Amniotic stem cell (primary cell): ENCODE data around the gene AKT3.
A peak's percentile ranks its signal among the peaks of the same experiment; 100 is the strongest.
"Not testable (repeated sequence)": the region's sequence is repeated elsewhere in the genome, so short reads cannot be mapped to it uniquely, and the experiment has no call there.

Experiments
- DNase-seq: peaks from one replicate; lab custom pipeline; 2025; lab: John Stamatoyannopoulos, UW

Gene AKT3

GRCh38 chr1:243597383-243597782 lies 252.7 kb downstream of the AKT3 start:
- DNase-seq = no peak

DNA sequence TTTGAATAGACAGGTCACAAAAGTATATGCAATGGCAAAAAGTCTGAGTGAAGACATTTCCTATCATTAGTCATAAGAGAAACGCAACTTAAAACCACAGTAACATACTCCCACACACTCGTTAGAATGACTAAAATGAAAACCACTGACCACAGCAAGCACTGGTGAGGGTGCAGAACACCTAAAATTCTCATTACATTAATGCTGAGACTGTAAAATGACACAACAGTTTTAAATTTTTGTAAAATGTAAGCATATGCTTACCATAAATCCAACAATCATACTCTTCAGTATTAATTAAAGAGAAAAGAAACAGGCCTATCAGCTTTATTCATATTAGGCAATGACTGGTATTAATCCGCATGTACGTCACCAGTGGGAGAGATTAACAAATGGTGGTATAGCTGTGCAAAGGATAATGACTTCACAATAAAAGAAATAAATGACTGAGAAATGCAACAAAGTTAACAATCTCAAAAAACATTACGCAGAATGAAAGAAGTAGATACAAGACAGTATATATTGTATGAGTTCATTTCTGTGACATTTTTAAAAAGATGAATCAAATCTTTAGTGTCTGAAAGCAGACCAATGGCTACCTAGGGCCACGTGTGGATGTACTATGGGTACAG lies 253.5 kb downstream of the AKT3 start:
- peak; percentile 22 for DNase-seq

- DNase-seq = peak; percentile 2
Observed at GRCh38 chr1:243595527-243596210, 254.4 kb downstream of the AKT3 start.

DNA sequence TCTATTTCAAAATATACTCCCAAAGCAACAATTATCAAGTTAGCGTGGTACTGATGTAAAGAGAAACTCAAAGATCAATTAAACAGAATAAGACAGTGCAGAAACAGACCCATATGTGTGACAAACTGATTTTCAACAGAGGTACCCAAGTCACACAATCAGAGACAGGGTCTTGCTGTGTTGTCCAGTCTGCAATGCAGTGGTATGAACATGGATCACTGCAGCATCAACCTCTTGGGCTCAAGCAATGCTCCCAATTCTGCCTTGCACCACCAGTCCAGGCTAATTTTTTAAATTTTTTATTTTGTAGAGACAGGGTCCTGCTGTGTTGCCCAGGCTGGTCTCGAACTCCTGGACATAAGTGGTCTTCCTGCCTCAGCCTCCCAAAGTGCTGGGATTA lies 255.6 kb downstream of the AKT3 start:
- DNase-seq = no peak

DNA sequence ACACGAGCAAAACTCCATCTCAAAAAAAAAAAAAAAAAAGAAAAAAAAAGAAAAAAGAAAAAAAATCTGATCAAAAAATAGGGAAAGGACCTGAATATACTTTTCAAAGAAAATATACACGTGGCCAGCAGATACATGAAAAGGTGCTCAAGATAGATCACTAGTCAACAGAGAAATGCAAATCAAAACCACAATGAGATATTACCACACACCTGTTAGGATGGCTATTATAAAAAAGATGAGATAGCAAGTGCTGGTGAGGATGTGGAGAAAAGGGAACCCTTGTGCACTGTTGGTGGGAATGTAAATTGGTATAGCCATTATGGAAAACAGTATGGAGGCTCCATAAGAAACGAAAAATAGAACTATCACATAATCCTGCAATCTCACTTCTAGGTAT lies 260.8 kb downstream of the AKT3 start:
- not testable (repeated sequence) for DNase-seq

DNA sequence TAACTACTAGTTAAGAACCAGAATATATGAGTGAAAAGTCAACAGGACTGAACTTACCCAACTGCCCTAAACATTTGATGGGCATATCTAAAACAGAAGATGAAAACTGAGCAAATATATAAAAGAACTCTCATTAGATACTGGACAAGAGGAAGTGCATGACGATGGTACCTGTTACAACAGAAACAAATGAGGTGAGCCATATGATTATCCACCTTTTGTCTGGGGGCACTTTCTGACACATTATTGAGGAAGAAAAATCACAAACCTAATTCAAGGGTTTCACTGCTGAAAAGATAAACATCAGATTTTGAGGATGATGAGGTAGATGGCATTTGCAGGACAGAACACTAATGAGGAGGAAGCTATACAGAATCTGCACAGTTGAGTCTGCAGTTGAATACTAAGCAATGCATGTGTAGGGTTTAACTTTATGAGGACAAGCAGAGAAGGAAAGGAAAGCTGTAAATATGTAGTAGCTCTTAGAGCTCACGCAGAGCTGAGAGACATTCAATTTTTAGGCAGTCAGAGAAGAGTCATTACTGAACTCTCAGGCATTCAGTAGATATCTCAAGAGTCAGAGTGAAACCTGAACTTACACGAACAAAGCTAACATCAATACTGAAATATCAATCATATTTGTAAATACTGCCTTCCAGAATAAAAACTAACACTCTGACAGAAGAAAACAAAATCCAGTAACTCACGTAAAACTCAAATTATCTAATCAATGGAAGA lies 262.1 kb downstream of the AKT3 start:
- no peak for DNase-seq

GRCh38 chr1:243587285-243587684 lies 262.8 kb downstream of the AKT3 start:
- no peak for DNase-seq

- DNase-seq = no peak
Observed at GRCh38 chr1:243585982-243586381, 264.1 kb downstream of the AKT3 start.

DNA sequence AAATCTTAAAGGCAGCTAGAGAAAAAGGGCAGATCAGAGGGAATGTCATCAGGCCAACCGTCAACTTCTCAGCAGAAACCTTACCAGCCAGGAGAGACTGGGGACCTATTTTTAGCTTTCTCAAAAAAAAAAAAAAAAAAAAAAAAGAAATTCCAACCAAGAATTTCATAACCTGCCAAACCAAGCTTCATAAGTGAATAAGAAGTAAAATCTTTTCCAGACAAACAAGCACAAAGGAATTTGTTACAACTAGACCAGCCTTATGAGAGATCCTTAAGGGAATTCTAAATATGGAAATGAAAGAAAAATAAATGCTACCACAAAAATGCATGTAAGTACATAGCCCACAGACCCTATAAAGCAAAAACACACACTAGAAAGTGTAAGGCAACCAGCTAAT lies 267.7 kb downstream of the AKT3 start:
- DNase-seq = no peak

- no peak for DNase-seq
Observed at GRCh38 chr1:243580984-243581383, 269.1 kb downstream of the AKT3 start.

DNA sequence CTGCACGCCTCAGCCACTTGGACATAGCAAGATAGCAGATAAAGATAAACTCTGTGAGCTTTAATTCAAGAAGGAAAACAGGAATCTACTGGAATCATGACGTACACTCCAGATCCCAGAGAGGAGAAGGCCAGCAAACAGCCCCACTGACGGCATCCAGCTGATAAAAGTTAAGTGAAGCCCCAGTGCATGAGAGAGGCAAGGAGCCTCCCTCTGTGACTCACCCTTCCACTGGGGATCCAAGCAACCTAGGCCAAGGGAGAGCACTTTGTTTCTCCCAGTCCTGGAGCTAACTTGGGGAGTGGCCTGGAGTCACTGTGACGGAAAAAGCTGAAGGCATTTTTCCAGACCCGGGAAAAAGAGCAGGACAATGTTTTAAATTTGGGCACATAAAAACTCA lies 270.0 kb downstream of the AKT3 start:
- no peak for DNase-seq

DNA sequence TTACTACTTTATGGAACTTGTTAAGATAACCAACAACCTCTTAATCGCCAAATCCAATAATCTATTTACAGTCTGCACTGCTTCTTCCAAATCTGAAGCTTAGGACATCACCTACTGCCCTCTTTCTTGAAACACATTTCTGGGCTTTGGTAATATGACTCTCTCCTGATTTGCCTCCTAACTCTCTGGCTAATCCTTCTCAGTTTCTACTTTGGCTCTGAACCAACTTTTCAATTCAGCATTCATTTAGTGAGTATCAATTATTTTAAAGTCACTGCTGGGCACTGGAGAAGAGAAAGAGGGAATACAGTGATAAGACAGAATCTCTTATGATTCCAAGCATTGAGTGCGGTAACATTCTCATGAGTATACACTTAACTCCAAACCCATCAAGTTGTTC lies 275.0 kb downstream of the AKT3 start:
- DNase-seq = no peak

- DNase-seq = no peak
Observed at GRCh38 chr1:243572940-243573339, 277.1 kb downstream of the AKT3 start.

DNA sequence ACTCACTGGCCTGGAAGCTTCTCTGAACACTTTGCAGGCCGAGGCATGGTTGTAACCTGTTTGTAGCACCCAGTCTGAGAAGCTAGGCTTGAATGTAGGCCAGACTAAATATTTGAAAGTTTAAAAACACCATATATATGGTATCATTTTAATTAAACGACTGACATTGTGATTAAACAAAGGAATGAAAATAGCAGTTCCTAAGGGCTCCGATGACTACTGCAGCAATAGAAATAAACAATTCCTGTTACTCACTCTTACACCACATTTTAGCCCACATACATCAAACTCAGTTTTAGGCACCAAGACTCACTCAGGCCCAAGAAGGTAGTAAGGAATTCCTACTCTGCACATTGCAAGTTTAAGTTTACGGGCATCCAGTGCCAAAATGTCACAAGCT lies 281.2 kb downstream of the AKT3 start:
- DNase-seq = no peak

- DNase-seq = no peak
Observed at GRCh38 chr1:243564814-243565213, 285.2 kb downstream of the AKT3 start.

- no peak for DNase-seq
Observed at GRCh38 chr1:243563732-243564131, 286.3 kb downstream of the AKT3 start.

DNA sequence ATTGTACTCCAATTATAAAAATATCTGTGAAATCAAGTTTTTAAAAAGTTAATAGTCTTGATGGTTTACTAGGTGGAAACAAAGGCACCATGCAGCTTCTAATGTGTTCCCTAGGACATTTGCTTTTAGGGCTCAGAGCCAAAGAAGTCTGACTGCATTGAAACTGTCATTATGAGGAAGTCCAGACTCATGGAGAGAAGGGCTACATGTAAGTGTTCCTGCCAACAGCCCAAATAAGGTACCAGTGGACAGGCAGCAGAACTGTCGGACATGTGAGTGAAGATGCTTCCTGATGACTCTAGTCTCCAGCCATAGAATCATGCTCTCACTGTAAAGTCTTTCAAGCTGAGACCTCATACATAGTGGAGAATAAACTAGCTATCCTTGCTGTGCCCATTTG lies 287.6 kb downstream of the AKT3 start:
- DNase-seq = no peak

DNA sequence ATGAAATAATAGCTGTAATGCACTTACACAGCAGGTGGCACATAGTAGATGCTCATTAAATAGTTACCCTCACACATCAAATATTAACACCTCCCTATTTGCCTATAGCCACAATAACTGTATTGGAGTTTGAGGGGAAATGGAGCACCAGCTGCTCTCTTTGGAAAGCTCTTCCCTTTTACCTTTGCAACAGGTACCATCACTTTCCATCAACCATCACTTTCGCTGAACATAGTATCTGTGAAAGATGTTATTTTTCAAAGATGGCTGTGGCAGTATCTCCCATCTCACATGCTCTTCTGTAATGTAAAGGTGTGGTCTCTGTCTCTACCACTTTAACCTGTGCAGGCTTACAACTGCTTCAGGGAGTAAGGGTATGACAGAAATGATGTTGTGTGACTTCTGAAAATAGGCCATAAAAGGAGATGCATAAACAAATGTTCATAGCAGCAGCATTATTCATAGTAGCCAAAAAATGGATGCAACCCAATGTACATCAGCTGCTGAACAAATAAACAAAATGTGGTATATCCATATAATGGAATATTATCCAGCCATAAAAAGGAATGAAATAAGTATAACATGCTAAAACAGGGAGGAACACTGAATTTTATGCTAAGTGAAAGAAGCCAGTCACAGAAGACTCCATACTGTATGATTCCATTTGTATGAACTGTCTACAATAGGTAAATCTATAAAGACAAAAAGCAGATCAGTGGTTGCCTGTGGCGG lies 288.3 kb downstream of the AKT3 start:
- DNase-seq = no peak

GRCh38 chr1:243559575-243560162 lies 290.4 kb downstream of the AKT3 start:
- no peak for DNase-seq

DNA sequence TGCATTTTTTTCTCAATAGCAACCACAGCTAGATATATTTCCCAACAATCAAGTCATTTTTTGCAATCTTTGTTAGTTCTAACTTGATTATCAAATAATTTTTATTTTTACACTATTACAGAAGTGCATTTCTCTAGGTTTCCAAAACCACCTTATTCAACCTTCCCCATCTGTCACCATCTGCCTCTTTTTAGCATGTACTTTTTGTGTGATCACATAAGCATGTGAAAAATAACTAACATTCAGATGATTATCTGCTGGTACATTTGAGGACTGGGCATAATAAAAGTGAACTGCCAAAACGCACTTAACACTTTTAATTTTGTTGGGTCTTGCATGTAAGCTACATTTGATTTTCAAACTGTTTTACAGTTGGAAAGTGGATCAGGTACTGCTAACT lies 291.5 kb downstream of the AKT3 start:
- DNase-seq = no peak

DNA sequence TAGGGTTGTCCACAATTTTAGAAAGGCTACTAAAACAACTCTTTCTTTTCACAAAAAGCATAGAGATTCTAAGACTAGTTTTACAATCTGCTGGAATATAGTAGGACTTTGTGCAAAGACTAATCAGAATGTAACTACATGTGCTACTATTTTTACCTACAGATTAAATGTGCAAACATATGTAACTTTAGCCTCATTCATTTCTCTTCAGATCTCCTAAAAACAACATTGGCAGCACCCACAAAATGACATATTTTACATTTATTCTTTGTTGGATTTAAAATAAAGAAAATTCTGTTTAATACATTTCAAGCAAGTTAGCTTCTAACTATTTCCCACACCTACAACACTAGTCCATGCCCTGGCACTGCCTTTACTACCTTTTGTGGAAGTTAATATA lies 292.2 kb downstream of the AKT3 start:
- no peak for DNase-seq

- DNase-seq = no peak
Observed at GRCh38 chr1:243554686-243555085, 295.4 kb downstream of the AKT3 start.
